Panc1 (cell line): ENCODE data around the gene SHISAL1.

Source experiments
- CTCF ChIP-seq: fragments of 450-650 bp; IDR thresholded peaks from 2 replicates; pipeline ENCODE4 v1.5.1; 2017; ENCODE audit warnings: mild to moderate bottlenecking
- POLR2AphosphoS5 ChIP-seq: IDR thresholded peaks from 2 replicates; pipeline ENCODE4 v1.6.1; 2012; ENCODE audit warnings: mild to moderate bottlenecking, low read depth, low read length, moderate library complexity
- REST ChIP-seq, 2 experiments: IDR thresholded peaks; 2 replicates each; pipeline ENCODE4 v1.6.1; 2011 to 2012; ENCODE audit warnings: low read depth in 2 of 2, control low read depth in 1 of 2, low read length in 1 of 2, mild to moderate bottlenecking in 1 of 2, moderate library complexity in 1 of 2; ENCODE audit not compliant: insufficient read depth in 1 of 2
- TCF7L2 ChIP-seq: IDR thresholded peaks from 2 replicates; pipeline ENCODE4 v1.6.1; 2011; ENCODE audit warnings: mild to moderate bottlenecking, low read depth, low read length, inconsistent platforms

GRCh38 chr22:44275631-44275995 is 37.1 kb downstream of the SHISAL1 start:
- TF ChIP-seq CTCF (no peak), POLR2AphosphoS5 (no peak), REST (IDR thresholded peaks at IDR 0.05; ENCODE audit: insufficient read depth in 1 of 2, low read depth in 2 of 2, low read length in 1 of 2) (no peak), TCF7L2 (no peak)
